Heart left ventricle (tissue), 16 donors: ENCODE measurements around the gene RCCD1. TPM values are rescaled to one million over a fixed set of nuclear protein-coding genes. Genes with fewer than 3 reads are reported as not detected.

Experiments
- ATAC-seq, 4 donors: fragments of 200-7000 bp; cut with Tn5 transposase; one replicate each; pipeline ENCODE4 v1.9.1; 2020 to 2022; ENCODE audit warnings: moderate library complexity in 4 of 4, mild to moderate bottlenecking in 3 of 4, moderate number of reproducible peaks in 1 of 4
- DNase-seq, 5 donors: peaks; one replicate each; pipeline ENCODE4 v3.0.0-alpha.2; 2020
- H3K27ac ChIP-seq, 12 donors: fragments of 200-600 bp; sonication (generic) in 4 of 12; one replicate each; pipeline versions ENCODE4 v1.5.0 to v1.8.0; 2016 to 2022; ENCODE audit warnings: mild to moderate bottlenecking in 2 of 12
- H3K27me3 ChIP-seq, 9 donors: fragments of 200-600 bp; sonication (generic) in 2 of 9; one replicate each; pipeline versions ENCODE4 v1.5.1 to v1.8.0; 2016 to 2022; ENCODE audit warnings: mild to moderate bottlenecking in 3 of 9
- H3K36me3 ChIP-seq, 9 donors: fragments of 200-600 bp; sonication (generic) in 2 of 9; one replicate each; pipeline versions ENCODE4 v1.5.0 to v1.8.0; 2018 to 2022; ENCODE audit warnings: mild to moderate bottlenecking in 2 of 9
- H3K4me1 ChIP-seq, 12 donors: fragments of 200-600 bp; sonication (generic) in 4 of 12; one replicate each; pipeline versions ENCODE4 v1.5.0 to v1.8.0; 2016 to 2022; ENCODE audit warnings: mild to moderate bottlenecking in 3 of 12
- H3K4me3 ChIP-seq, 12 donors: fragments of 200-600 bp; sonication (generic) in 4 of 12; one replicate each; pipeline versions ENCODE4 v1.5.0 to v1.8.0; 2017 to 2022; ENCODE audit warnings: mild to moderate bottlenecking in 9 of 12, moderate library complexity in 4 of 12
- H3K9me3 ChIP-seq, 12 donors: fragments of 200-600 bp; sonication (generic) in 4 of 12; one replicate each; pipeline versions ENCODE4 v1.5.0 to v1.8.0; 2016 to 2022; ENCODE audit warnings: mild to moderate bottlenecking in 1 of 12
- CTCF ChIP-seq, 12 donors: fragments of 200-600 bp; sonication (generic) in 4 of 12; IDR thresholded peaks; one replicate each; pipeline versions ENCODE4 v1.5.0 to v1.8.0; 2018 to 2022; ENCODE audit warnings: antibody characterized with exemption in 12 of 12, mild to moderate bottlenecking in 5 of 12
- POLR2A ChIP-seq, 2 donors: fragments of 450-650 bp; IDR thresholded peaks; one replicate each; pipeline ENCODE4 v1.6.1; 2017; ENCODE audit warnings: antibody characterized with exemption in 2 of 2, mild to moderate bottlenecking in 2 of 2, moderate library complexity in 2 of 2
- WGBS, 4 donors: extraction: QIAGEN DNeasy Blood & Tissue Kit in 2 of 4; methylation state at CpG; one replicate each; pipeline versions ENCODE4 v1.1.5 to v1.1.7; 2013 to 2018; 5-methylcytosine and 5-hydroxymethylcytosine counted together
- intact Hi-C, 10 donors: fragments of 100-400 bp; cut with DNase I; formaldehyde crosslinking; loops; one replicate each; pipeline versions ENCODE4 v1.11.1 to v1.14.2; 2022
- polyA plus RNA-seq, 2 donors: library from polyadenylated mRNA; stranded (reverse); fragments of 200-250 nt; gene quantifications; one replicate each; pipeline ENCODE4 v1.2.3, GENCODE V29; 2013
- total RNA-seq, 9 donors: library from RNA; depleted of rRNA in 2 of 9; stranded (reverse); fragments of >200 nt in 2 of 9; fragmentation: NEBNext Ultra II Directional in 3 of 9; extraction: Animal tissue kit (Norgen Biotek cat#: 25700) in 3 of 9; gene quantifications; one replicate each; pipeline versions ENCODE4 v1.1.0 to v1.2.4, GENCODE V29; 2016 to 2023
- donor health status: ischemic (EF 13 %, LVEDD 7.1; RV severe dilation, severe dysfunction).
- donor health status: healthy with polysubstance abuse.
- donor health status: DM: no; HTN: yes; CAD: no.
- donor health status: DM: no; HTN: no; CAD: no.
- donor health status: ischemic (EF 25% LVEDD 6.9; RV normal size, moderate dysfunction).
- donor health status: ischemic (EF 25% LVEDD 5.7; RV mildly dilated, moderate dysfunction).
- donor health status: healthy.
- donor health status: DM: yes; HTN: yes; CAD: no.
- donor health status: ischemic (EF 35%, LVEDD 5.7; RV mildly dilated, moderate dysfunction).
- donor health status: nonischemic (EF 11% LVEDD 7.7; RV severe dilation, severe dysfunction).
- donor health status: DM: yes; HTN: yes; CAD: no.
- donor health status: PGD.
- donor health status: ischemic (EF 29% LVEDD 5.4; RV normal size, mild dysfunction).
- donor health status: nonischemic (EF 23%, LVEDD 6.1; RV moderate dilation, normal function).

Gene RCCD1
- total and polyA plus RNA-seq, 11 donors: 5.4 to 11.1 (median 6.9) TPM

- no peak overlapping the region for H3K4me3 ChIP-seq
- H3K9me3 ChIP-seq: no peaks in the 10 kb centered on the region
- TF ChIP-seq POLR2A (IDR thresholded peaks at IDR 0.05): no peak
- no peak for TF ChIP-seq CTCF (IDR thresholded peaks at IDR 0.05)
- intact Hi-C loops: loop anchor here in 1 of 10 donors (2.0 kb wide), 1 partner anchor 24 kb away; the partner anchor contains the start of gene VPS33B
- no peak for ATAC-seq
- DNase-seq: no peak
- WGBS, 4 donors: 67 to 80% (median 79%) methylated on average over 8 of the region's 8 CpGs
- H3K27ac ChIP-seq: no peak overlapping the region
- no peaks in the 10 kb centered on the region for H3K27me3 ChIP-seq
- H3K4me1 ChIP-seq: peaks cover 0 to 12% (median 0%) of the 10 kb centered on the region in 12 donors
- H3K36me3 ChIP-seq: peaks cover 0 to 62% (median 58%) of the 10 kb centered on the region in 9 donors
These were observed 44.1 kb downstream of the RCCD1 start for GRCh38 chr15:90998737-90999136.

GRCh38 chr15:91001209-91001608 lies 46.5 kb downstream of the RCCD1 start:
- TF ChIP-seq POLR2A (IDR thresholded peaks at IDR 0.05) (no peak), CTCF (IDR thresholded peaks at IDR 0.05) (no peak)
- Histone ChIP-seq H3K36me3 (peaks cover 0 to 87% (median 83%) of the 10 kb centered on the region in 9 donors), H3K4me3 (no peak overlapping the region), H3K27me3 (no peaks in the 10 kb centered on the region), H3K9me3 (no peaks in the 10 kb centered on the region), H3K27ac (no peak overlapping the region), H3K4me1 (no peaks in the 10 kb centered on the region)
- DNase-seq (no peak), ATAC-seq (no peak)
- 90 to 98% (median 94%) methylated on average over 3 of the region's 3 CpGs for WGBS, 4 donors
- intact Hi-C loops: no loop called here

- Histone ChIP-seq H3K4me1 (no peaks in the 10 kb centered on the region), H3K27ac (no peak overlapping the region), H3K36me3 (peaks cover 0 to 100% (median 96%) of the 10 kb centered on the region in 9 donors), H3K27me3 (no peaks in the 10 kb centered on the region), H3K9me3 (no peaks in the 10 kb centered on the region), H3K4me3 (no peak overlapping the region)
- DNase-seq: no peak
- WGBS, 4 donors: 82 to 98% (median 95%) methylated on average over 3 of the region's 3 CpGs
- no peak for ATAC-seq
- intact Hi-C loops: no loop called here
- no peak for TF ChIP-seq POLR2A (IDR thresholded peaks at IDR 0.05)
- no peak for TF ChIP-seq CTCF (IDR thresholded peaks at IDR 0.05)
These were observed 52.6 kb downstream of the RCCD1 start for GRCh38 chr15:91007266-91007665.

Other genes with a start within 250 kb of the RCCD1 start
- 10 to 100 TPM in 6 of 9 donors, 1 to 10 TPM in 3; 4.3 to 39.6 (median 12.2) TPM for gene BLM, start 237.5 kb upstream of the RCCD1 start, total RNA-seq
- 10 to 100 TPM in 1 of 2 donors, 1 to 10 TPM in 1; 9.3 to 14.4 TPM for gene BLM, start 237.5 kb upstream of the RCCD1 start, polyA plus RNA-seq
- 100 to 1,000 TPM in 2 of 9 donors, 10 to 100 TPM in 7; 38.7 to 122 (median 64.8) TPM for gene FURIN, start 86.3 kb upstream of the RCCD1 start, total RNA-seq
- 100 to 1,000 TPM in 1 of 2 donors, 10 to 100 TPM in 1; 37.2 to 174 TPM for gene FURIN, start 86.3 kb upstream of the RCCD1 start, polyA plus RNA-seq
- 10 to 100 TPM; 10.7 to 37.5 (median 15.9) TPM for gene FES, start 70.4 kb upstream of the RCCD1 start, total RNA-seq
- 10 to 100 TPM; 15.6 to 16.4 TPM for gene FES, start 70.4 kb upstream of the RCCD1 start, polyA plus RNA-seq
- 100 to 1,000 TPM in 3 of 9 donors, 10 to 100 TPM in 6; 62.2 to 145 (median 89.0) TPM for gene MAN2A2, start 51.6 kb upstream of the RCCD1 start, total RNA-seq
- 10 to 100 TPM; 38.7 to 42.3 TPM for gene MAN2A2, start 51.6 kb upstream of the RCCD1 start, polyA plus RNA-seq
- 10 to 100 TPM; 10.9 to 19.9 (median 15.2) TPM for gene HDDC3, start 22.3 kb upstream of the RCCD1 start, total RNA-seq
- 10 to 100 TPM; 13.9 to 16.8 TPM for gene HDDC3, start 22.3 kb upstream of the RCCD1 start, polyA plus RNA-seq
- gene UNC45A, start 19.6 kb upstream of the RCCD1 start, total RNA-seq: 10 to 100 TPM; 12.0 to 34.0 (median 21.9) TPM
- 10 to 100 TPM; 20.0 to 24.9 TPM for gene UNC45A, start 19.6 kb upstream of the RCCD1 start, polyA plus RNA-seq
- 10 to 100 TPM in 2 of 9 donors, 1 to 10 TPM in 7; 3.1 to 25.7 (median 4.7) TPM for gene PRC1, start 39.7 kb downstream of the RCCD1 start, total RNA-seq
- 1 to 10 TPM; 1.9 to 4.7 TPM for gene PRC1, start 39.7 kb downstream of the RCCD1 start, polyA plus RNA-seq
- 1 to 10 TPM; 2.9 to 7.9 (median 5.7) TPM for gene VPS33B, start 67.7 kb downstream of the RCCD1 start, total RNA-seq
- 1 to 10 TPM; 3.8 to 8.2 TPM for gene VPS33B, start 67.7 kb downstream of the RCCD1 start, polyA plus RNA-seq
- gene SV2B, start 145.4 kb downstream of the RCCD1 start, total RNA-seq: 10 to 100 TPM in 2 of 9 donors, 1 to 10 TPM in 5, under 1 TPM in 2; 0.63 to 23.5 (median 2.9) TPM
- gene SV2B, start 145.4 kb downstream of the RCCD1 start, polyA plus RNA-seq: under 1 TPM; 0.42 to 0.69 TPM